Endothelial cell of umbilical vein (primary cell): ENCODE measurements around the gene MYH9. TPM values are rescaled to one million over a fixed set of nuclear protein-coding genes. Genes with fewer than 3 reads are reported as not detected.

Experiments used
- BruUV-seq: library from RNA; stranded (reverse); fragments of 400-500 nt; replicated peaks from 2 replicates; lab custom pipeline; 2021; lab: Mats Ljungman, UMichigan
- CTCF ChIA-PET: fragments of 300-600, 350-600 bp; sonication (Branson Sonifier 250); formaldehyde crosslinking; loops from one replicate; lab custom pipeline; 2021; ENCODE audit warnings: antibody characterized with exemption, inconsistent platforms; lab: Charles Lee
- POLR2A ChIA-PET: fragments of 300-600, 350-600 bp; sonication (Branson Sonifier 250); formaldehyde crosslinking; loops from one replicate; lab custom pipeline; 2021; ENCODE audit warnings: antibody characterized with exemption, inconsistent platforms; lab: Charles Lee
- DNase-seq: peaks from one replicate; pipeline ENCODE4 v3.0.0-alpha.2; 2011; ENCODE audit warnings: low read depth, low spot score
- FAIRE-seq: peaks from 2 replicates; lab custom pipeline; 2011; peaks lifted over from hg19 to GRCh38; lab: Jason Lieb, UNC
- H2AFZ ChIP-seq: 2 replicates; pipeline ENCODE4 v1.6.0; 2012; ENCODE audit warnings: low read depth, low read length, control low read depth, inconsistent platforms
- H3K27ac ChIP-seq: 2 replicates; pipeline ENCODE4 v1.5.1; 2011; ENCODE audit warnings: low read depth, mild to moderate bottlenecking, control low read depth, low read length, moderate library complexity; ENCODE audit not compliant: insufficient read depth
- H3K27me3 ChIP-seq, 2 experiments: 2 replicates each; pipeline versions ENCODE4 v1.6.0 to v1.6.1; 2011; ENCODE audit warnings: low read length in 2 of 2, mixed read lengths in 1 of 2; ENCODE audit not compliant: control insufficient read depth in 2 of 2, insufficient read depth in 2 of 2
- H3K36me3 ChIP-seq, 2 experiments: 2 replicates in 1 of 2; 3 replicates in 1 of 2; pipeline ENCODE4 v1.5.1; 2011; ENCODE audit warnings: low read length in 2 of 2, mild to moderate bottlenecking in 1 of 2, moderate library complexity in 1 of 2; ENCODE audit not compliant: control insufficient read depth in 2 of 2, insufficient read depth in 2 of 2; ENCODE audit errors: extremely low read depth in 1 of 2
- H3K4me1 ChIP-seq: 3 replicates; pipeline ENCODE4 v1.5.1; 2011; ENCODE audit warnings: mild to moderate bottlenecking, low read length; ENCODE audit not compliant: control insufficient read depth, insufficient read depth; ENCODE audit errors: extremely low read depth
- H3K4me2 ChIP-seq: 2 replicates; pipeline ENCODE4 v1.6.1; 2011; ENCODE audit warnings: low read length, control low read depth, mixed read lengths; ENCODE audit not compliant: insufficient read depth
- H3K4me3 ChIP-seq, 3 experiments: fragments of 200-600 bp in 1 of 3; sonication (generic), shearing (Covaris generic) in 1 of 3; replicated peaks in 1 of 3; 2 replicates each; pipeline ENCODE4 v1.5.1; 2011 to 2016; ENCODE audit warnings: control low read depth in 3 of 3, low read length in 3 of 3, mild to moderate bottlenecking in 2 of 3, inconsistent platforms in 1 of 3, low read depth in 1 of 3, moderate library complexity in 1 of 3; ENCODE audit not compliant: insufficient read depth in 1 of 3
- H3K79me2 ChIP-seq: 2 replicates; pipeline ENCODE4 v1.6.0; 2012; ENCODE audit warnings: low read length, inconsistent platforms; ENCODE audit not compliant: control insufficient read depth, insufficient read depth
- H3K9ac ChIP-seq: replicated peaks from 2 replicates; pipeline ENCODE3; 2011; ENCODE audit warnings: low read length, control low read depth; ENCODE audit not compliant: insufficient read depth; ENCODE audit errors: extremely low read depth
- H3K9me1 ChIP-seq: replicated peaks from 3 replicates; pipeline ENCODE4 v1.6.0; 2011; ENCODE audit warnings: mild to moderate bottlenecking, low read length; ENCODE audit not compliant: control insufficient read depth, insufficient read depth; ENCODE audit errors: extremely low read depth
- H3K9me3 ChIP-seq: replicated peaks from 2 replicates; pipeline ENCODE4 v1.5.1; 2012; ENCODE audit warnings: low read length, inconsistent platforms; ENCODE audit not compliant: control insufficient read depth, insufficient read depth
- H4K20me1 ChIP-seq: replicated peaks from 2 replicates; pipeline ENCODE3; 2011; ENCODE audit warnings: mild to moderate bottlenecking, low read length; ENCODE audit not compliant: control insufficient read depth, insufficient read depth; ENCODE audit errors: extremely low read depth
- CTCF ChIP-seq, 2 donors: IDR thresholded peaks; 1 replicate in 1 of 2; 2 replicates in 1 of 2; pipeline ENCODE4 v1.5.1; 2011; ENCODE audit warnings: low read length in 2 of 2, mild to moderate bottlenecking in 2 of 2, moderate library complexity in 2 of 2, control low read depth in 1 of 2, inconsistent platforms in 1 of 2, low read depth in 1 of 2; ENCODE audit not compliant: insufficient read depth in 1 of 2; ENCODE audit errors: extremely low read depth in 1 of 2
- FOS ChIP-seq: IDR thresholded peaks from 2 replicates; pipeline ENCODE4 v1.6.1; 2011; ENCODE audit warnings: mild to moderate bottlenecking, low read length, moderate library complexity, borderline replicate concordance; ENCODE audit not compliant: insufficient read depth
- GATA2 ChIP-seq: IDR thresholded peaks from 2 replicates; pipeline ENCODE4 v1.7.0; 2011; ENCODE audit warnings: low read depth, mild to moderate bottlenecking, moderate library complexity, mixed read lengths, low read length; ENCODE audit not compliant: insufficient read length, insufficient read depth
- MAX ChIP-seq: IDR thresholded peaks from 2 replicates; pipeline ENCODE4 v1.6.1; 2011; ENCODE audit not compliant: insufficient read depth, insufficient read length
- MYC ChIP-seq: IDR thresholded peaks from one replicate; pipeline ENCODE4 v1.6.1; 2011; ENCODE audit warnings: mild to moderate bottlenecking, low read depth, low read length
- POLR2A ChIP-seq: IDR thresholded peaks from 2 replicates; pipeline ENCODE4 v1.6.1; 2012; ENCODE audit warnings: low read depth, mild to moderate bottlenecking, control low read depth, low read length
- POLR2AphosphoS5 ChIP-seq: IDR thresholded peaks from 2 replicates; pipeline ENCODE4 v1.6.1; 2012; ENCODE audit warnings: low read depth, mild to moderate bottlenecking, control low read depth, low read length, moderate library complexity; ENCODE audit not compliant: insufficient read depth
- dilution Hi-C: fragments of 300-500 bp; cut with MboI; formaldehyde crosslinking; loops from one replicate; pipeline ENCODE4 v1.15.0; 2019; ENCODE audit warnings: low sequenced_read_pairs; ENCODE audit not compliant: extremely low pct_ligation_motif_present
- intact Hi-C: fragments of 100-400 bp; cut with micrococcal nuclease; formaldehyde crosslinking; loops from one replicate; pipeline ENCODE4 v1.10.0; 2022
- polyA plus RNA-seq, 4 experiments: library from polyadenylated mRNA; depleted of rRNA in 3 of 4; stranded (reverse) in 3 of 4; unstranded in 1 of 4; fragments of >200 nt; gene quantifications; 2 replicates each; pipeline versions ENCODE4 v1.2.1 to v1.2.3, GENCODE V29; 2011 to 2012; ENCODE audit warnings: missing spikeins in 1 of 4
- total RNA-seq: library from RNA; stranded (reverse); gene quantifications from 2 replicates; pipeline ENCODE4 v1.2.3, GENCODE V29; 2021

Gene MYH9
- total and polyA plus RNA-seq, 2 donors (not counting 3 experiments of a cell fraction or from before 2014, with no cell fraction given): 188 to 1,413 TPM

GRCh38 chr22:36422287-36423014 is 34.7 kb upstream of the MYH9 start:
- BruUV-seq: no TSS peak

More at GRCh38 chr22:36422287-36423014, 34.7 kb upstream of the MYH9 start:
- peaks cover 19% of the 10 kb centered on the region for H3K4me1 ChIP-seq
- no peaks in the 10 kb centered on the region for H3K9me3 ChIP-seq
- ChIA-PET CTCF (no interaction called here), POLR2A (no interaction called here)
- no peak overlapping the region for H3K27ac ChIP-seq
- DNase-seq (no peak), FAIRE-seq (no peak)
- no peaks in the 10 kb centered on the region for H3K79me2 ChIP-seq
- dilution Hi-C loops (no loop called here), intact Hi-C loops (no loop called here)
- H3K36me3 ChIP-seq: no peaks in the 10 kb centered on the region
- H3K4me3 ChIP-seq: no peak overlapping the region
- H3K9me1 ChIP-seq: no peaks in the 10 kb centered on the region
- no peak overlapping the region for H2AFZ ChIP-seq
- H4K20me1 ChIP-seq: no peaks in the 10 kb centered on the region
- no peaks in the 10 kb centered on the region for H3K27me3 ChIP-seq
- TF ChIP-seq MYC: no peak
- no peak for TF ChIP-seq POLR2AphosphoS5
- TF ChIP-seq FOS: no peak
- no peak for TF ChIP-seq CTCF (IDR thresholded peaks at IDR 0.05; ENCODE audit: extremely low read depth in 1 of 2, insufficient read depth in 1 of 2, low read depth in 1 of 2, low read length in 2 of 2)
- no peak for TF ChIP-seq GATA2
- TF ChIP-seq MAX: no peak
- no peak for TF ChIP-seq POLR2A
- H3K9ac ChIP-seq: no peak overlapping the region
- no peak overlapping the region for H3K4me2 ChIP-seq
